Fibroblast of skin of abdomen (primary cell): ENCODE results near the gene GRM5.

ENCODE experiments used
- DNase-seq: peaks from one replicate; pipeline ENCODE4 v3.0.0-alpha.2; 2013

GRM5 gene

GRCh38 chr11:88695689-88696414 lies 369.9 kb downstream of the GRM5 start:
- DNase-seq = no peak

DNA sequence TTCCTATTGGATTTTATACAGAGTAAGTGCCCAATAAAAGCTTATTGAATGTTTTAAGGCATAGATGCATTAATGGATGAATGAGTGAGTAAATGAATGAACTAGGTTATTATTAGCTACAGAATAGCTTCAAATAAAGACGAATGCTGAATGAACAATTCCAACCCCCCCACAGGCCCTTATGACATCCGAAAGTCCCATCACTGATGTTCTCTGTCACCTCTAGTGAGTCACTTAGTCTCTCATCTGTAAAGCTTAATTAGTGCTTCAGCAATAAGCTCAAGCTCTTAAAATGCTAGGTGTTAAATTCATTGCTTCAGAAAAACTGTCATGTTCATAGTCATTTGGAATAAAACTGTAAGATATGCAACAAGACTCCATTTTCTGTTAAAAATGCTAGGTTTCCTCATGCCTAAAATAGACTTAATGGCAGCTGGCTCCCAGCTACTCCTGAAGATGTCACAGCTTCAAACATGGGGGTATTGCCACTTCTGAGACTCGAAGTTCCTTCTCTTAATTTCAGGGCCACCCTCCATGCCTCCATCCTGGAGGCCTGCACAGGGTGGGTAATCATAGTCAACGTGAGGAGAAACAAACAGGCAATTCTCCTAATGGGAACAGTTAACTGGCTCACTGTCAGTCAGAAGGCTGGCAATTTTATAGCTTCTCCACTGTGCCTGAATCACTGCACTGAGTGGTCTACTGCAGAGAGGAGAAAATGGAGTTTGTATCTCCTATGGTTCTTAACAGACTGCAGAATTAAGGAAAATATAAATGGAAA lies 373.3 kb downstream of the GRM5 start:
- DNase-seq = no peak

- DNase-seq = no peak
Observed at GRCh38 chr11:88689548-88690240, 376.1 kb downstream of the GRM5 start.

GRCh38 chr11:88683024-88683423 lies 382.8 kb downstream of the GRM5 start:
- no peak for DNase-seq

GRCh38 chr11:88680806-88681205 lies 385.0 kb downstream of the GRM5 start:
- peak; percentile 57 for DNase-seq

- no peak for DNase-seq
Observed at GRCh38 chr11:88666364-88666763, 399.4 kb downstream of the GRM5 start.

DNA sequence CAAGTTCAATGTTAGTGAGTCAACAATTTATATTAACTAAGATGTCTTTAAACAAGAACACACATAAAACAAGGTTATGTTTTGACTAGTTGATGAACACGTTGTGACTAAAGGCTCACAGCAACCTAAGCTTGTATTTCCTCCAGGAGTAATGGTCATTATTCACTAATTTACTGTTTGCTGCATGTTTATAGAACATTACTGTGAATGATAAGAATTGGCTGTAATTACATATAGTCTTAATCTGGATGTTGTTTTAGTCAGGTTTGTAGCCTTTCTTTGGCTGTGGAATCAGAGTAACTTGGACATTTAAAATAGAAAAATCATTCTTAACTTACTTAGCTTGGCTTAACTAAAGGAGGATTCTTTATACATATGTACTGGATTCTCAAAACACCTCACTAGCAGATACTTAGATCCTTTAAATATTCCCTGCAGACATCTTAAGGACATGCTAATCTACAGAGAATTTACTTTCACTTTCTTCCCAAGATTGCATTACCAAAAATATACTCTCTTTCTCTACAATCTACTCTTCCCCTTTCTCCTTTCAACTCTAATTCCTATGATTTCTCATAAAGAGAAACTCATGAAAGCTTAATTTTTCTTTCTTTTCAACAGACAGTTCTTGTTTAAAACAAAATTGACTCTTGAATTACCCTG lies 408.6 kb downstream of the GRM5 start:
- no peak for DNase-seq

- DNase-seq = no peak
Observed at GRCh38 chr11:88656283-88656682, 409.5 kb downstream of the GRM5 start.

DNA sequence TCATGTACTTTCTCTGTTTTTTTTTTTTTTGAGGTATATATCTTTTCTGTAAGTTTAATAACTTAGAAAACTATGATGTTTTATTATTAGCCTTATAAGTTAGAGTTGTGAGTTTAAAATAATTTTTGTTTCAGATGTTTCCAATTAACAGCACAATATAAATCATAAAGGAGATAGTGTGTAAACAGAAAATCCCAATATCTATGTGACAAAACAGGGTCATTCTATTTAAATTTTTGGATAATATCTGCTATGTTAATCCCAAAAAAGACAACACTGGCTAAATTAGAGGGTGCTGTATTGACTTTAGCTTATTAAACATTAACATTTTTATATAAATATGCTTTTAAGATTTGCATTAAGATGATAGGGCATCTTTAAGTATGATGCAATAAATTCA lies 410.1 kb downstream of the GRM5 start:
- no peak for DNase-seq

DNA sequence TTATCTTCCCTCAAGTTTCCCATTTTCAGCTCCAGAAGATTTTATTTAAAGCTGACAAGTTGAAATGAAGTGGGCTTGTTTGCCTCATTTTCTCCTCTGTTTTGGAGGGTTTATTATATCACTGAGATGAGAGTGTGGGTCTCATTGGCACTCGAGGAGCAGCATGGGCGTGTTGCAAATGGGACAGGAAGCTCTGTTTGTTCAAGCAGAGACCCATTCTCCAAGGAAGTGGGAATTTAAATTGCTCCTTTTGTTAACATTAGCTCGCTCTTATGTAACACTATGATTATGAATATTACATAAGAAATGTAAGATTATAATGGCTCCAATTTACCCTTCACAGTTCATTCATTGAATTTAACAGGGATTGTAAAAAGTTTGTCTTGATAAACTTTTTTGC lies 410.6 kb downstream of the GRM5 start:
- DNase-seq = no peak

DNA sequence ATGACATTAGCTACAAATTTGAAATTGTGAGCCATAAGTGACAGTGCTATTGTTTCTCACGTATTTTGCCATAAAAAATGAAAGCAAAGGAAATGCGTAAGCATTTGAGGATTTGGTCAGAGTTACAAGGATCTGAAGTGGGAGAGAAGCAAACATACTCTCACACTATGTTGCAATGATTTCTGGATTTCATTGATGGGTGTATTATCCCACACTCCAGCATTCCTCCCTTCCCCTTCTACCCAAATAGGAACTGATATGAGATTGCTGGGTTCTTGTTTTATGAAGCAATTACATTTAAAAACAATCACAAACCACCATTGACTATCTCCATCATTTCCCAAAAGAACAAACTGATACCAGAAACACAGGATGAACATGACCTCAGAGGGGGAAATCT lies 414.2 kb downstream of the GRM5 start:
- DNase-seq = no peak

- DNase-seq = no peak
Observed at GRCh38 chr11:88644724-88645123, 421.1 kb downstream of the GRM5 start.

GRCh38 chr11:88632163-88632562 lies 433.6 kb downstream of the GRM5 start:
- no peak for DNase-seq

GRCh38 chr11:88631497-88631896 lies 434.3 kb downstream of the GRM5 start:
- DNase-seq = peak; percentile 28

DNA sequence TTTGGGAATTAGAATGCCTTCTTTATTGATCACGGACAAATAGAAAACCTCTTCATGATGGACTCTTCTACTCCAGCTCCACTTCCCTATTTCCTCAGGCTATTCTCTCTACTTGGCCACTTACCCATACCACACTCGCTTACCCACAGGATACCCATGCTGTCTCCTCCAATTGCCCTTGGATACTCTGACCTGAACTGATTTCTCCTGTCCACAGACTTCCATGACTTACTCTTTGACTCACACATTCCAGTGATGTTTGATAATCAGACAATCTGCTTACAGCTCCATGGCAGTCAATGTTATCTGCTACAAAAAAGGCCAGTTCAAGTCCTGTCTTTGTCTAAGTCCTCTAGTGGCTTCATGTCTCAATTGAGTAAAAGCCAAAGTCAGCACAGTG lies 436.3 kb downstream of the GRM5 start:
- DNase-seq = no peak

DNA sequence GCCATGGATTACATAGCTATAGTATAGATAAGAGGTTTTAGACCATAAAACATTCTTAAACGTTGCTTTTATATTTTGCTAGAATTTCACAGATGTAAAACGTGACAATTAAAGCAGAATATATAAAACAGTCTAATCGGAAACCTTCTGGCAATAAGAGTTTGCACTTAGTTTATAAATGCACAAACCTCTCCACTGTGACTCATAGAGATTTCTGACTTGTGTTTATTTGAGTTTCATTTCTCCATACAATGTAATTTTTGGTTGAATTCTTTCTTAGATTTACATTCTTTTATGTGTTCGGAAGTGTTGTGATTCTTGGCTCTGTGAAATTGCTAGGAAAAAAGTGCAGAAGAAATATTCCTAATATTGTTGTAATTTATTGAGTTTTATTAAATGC lies 439.6 kb downstream of the GRM5 start:
- no peak for DNase-seq

- peak; percentile 60 for DNase-seq
Observed at GRCh38 chr11:88623531-88623930, 442.3 kb downstream of the GRM5 start.

DNA sequence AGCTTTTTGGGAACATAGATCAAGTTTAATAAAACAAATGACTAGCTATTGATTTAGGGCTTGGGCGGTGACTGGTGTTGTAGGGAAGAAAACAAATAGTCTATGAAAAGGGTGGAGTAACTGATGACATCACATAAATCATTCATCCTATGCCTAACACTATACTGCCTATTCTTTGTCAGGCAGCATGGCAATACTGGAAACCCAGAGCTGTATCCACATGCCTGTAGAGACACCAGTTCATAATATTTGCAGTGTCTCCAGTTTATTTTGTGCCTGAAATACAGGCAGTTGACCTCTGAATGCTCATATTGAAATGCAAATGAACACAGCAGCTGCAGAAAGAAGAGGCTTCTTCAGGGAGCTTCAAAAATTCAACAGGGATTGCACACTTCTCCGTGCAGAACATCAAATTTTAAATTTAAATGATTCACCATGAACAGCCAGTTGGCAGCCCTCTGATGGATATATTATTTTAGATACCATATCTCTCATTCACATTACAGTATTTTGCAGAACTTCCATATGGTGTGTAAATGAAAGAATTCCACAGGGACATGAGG lies 445.1 kb downstream of the GRM5 start:
- DNase-seq = no peak

GRCh38 chr11:88619656-88620385 lies 446.0 kb downstream of the GRM5 start:
- peak; percentile 16 for DNase-seq

DNA sequence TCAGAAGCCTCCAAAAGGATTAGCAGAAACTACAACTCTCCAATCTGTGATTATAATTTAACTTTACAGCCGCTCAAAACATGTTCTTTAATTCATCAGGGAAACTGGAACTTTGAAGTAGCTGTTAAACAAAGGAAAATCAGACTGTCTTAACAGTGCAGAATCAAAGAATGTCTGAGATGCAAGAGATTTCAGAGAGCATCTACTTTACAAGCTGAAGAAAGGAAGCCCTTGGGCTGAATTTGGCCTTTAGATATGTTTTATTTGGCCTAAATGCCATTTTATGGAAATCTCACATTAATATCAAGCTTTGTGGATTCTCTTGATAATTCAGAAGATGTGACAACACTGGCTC lies 446.7 kb downstream of the GRM5 start:
- no peak for DNase-seq

GRCh38 chr11:88618327-88619070 lies 447.3 kb downstream of the GRM5 start:
- peak; percentile 47 for DNase-seq
